AG10803 (cell line): ENCODE results near the gene COLGALT1.

Experiments used
- DNase-seq: peaks from one replicate; pipeline ENCODE4 v3.0.0; 2010; ENCODE audit warnings: low read depth
- H3K4me3 ChIP-seq: 2 replicates; pipeline ENCODE4 v1.5.1; 2011; ENCODE audit warnings: mild to moderate bottlenecking, low read length, control low read depth
- CTCF ChIP-seq: conservative IDR thresholded peaks from 2 replicates; pipeline ENCODE4 v1.5.1; 2011; ENCODE audit warnings: mild to moderate bottlenecking, low read length, control low read depth, inconsistent platforms

COLGALT1 gene

GRCh38 chr19:17542042-17542441 lies 13.4 kb upstream of the COLGALT1 start:
- H3K4me3 ChIP-seq, result no peak overlapping the region
- no peak for DNase-seq
- no peak for TF ChIP-seq CTCF

GRCh38 chr19:17542793-17543582 lies 12.5 kb upstream of the COLGALT1 start:
- TF ChIP-seq CTCF, result no peak
- H3K4me3 ChIP-seq, result no peak overlapping the region
- no peak for DNase-seq

GRCh38 chr19:17543986-17544385 lies 11.5 kb upstream of the COLGALT1 start:
- no peak for TF ChIP-seq CTCF

GRCh38 chr19:17544418-17544817 lies 11.0 kb upstream of the COLGALT1 start:
- no peak for TF ChIP-seq CTCF
- no peak for DNase-seq
- H3K4me3 ChIP-seq, result no peak overlapping the region

More at GRCh38 chr19:17543986-17544385, 11.5 kb upstream of the COLGALT1 start:
- H3K4me3 ChIP-seq, result no peak overlapping the region
- no peak for DNase-seq

- no peak for DNase-seq
- H3K4me3 ChIP-seq, result no peak overlapping the region
- no peak for TF ChIP-seq CTCF
Measured at GRCh38 chr19:17548145-17548544, 7.3 kb upstream of the COLGALT1 start.

- DNase-seq, result no peak
- no peak for TF ChIP-seq CTCF
- H3K4me3 ChIP-seq, result no peak overlapping the region
Measured at GRCh38 chr19:17549085-17549740, 6.2 kb upstream of the COLGALT1 start.
